ENCODE data around the gene BRMS1. TPM values are rescaled to one million over a fixed set of nuclear protein-coding genes. Genes with fewer than 3 reads are reported as not detected.

Gene BRMS1
- polyA plus RNA-seq, 4 donors: 15.3 to 36.1 (median 29.9) TPM

- peak; percentile 94 to 98 (median 96) for DNase-seq (ENCODE audit: low read depth in 4 of 4, low spot score in 3 of 4)
Observed at GRCh38 chr11:66288671-66289547, 56.0 kb downstream of the BRMS1 start, which contains the start of gene YIF1A. TSS of gene YIF1A (minus strand) at chr11:66289143. CDS start at chr11:66288985, 158 bp downstream.

GRCh38 chr11:66287889-66288670 lies 56.8 kb downstream of the BRMS1 start:
- DNase-seq (ENCODE audit: low read depth in 4 of 4, low spot score in 3 of 4): no peak

Other genes starting within 250 kb of the BRMS1 start
- gene KLC2, start 87.4 kb downstream of the BRMS1 start, polyA plus RNA-seq (ENCODE audit: insufficient read length in 4 of 4): 10 to 100 TPM; 16.3 to 29.2 (median 18.9) TPM
- 100 to 1,000 TPM; 103 to 140 (median 121) TPM for gene RAB1B, start 76.5 kb downstream of the BRMS1 start, polyA plus RNA-seq (ENCODE audit: insufficient read length in 4 of 4)
- gene CNIH2, start 66.9 kb downstream of the BRMS1 start, polyA plus RNA-seq (ENCODE audit: insufficient read length in 4 of 4): 1 to 10 TPM; 3.6 to 6.1 (median 4.3) TPM
- 10 to 100 TPM; 43.0 to 57.7 (median 51.7) TPM for gene YIF1A, start 56.0 kb downstream of the BRMS1 start, polyA plus RNA-seq (ENCODE audit: insufficient read length in 4 of 4)
- gene TMEM151A, start 53.2 kb downstream of the BRMS1 start, polyA plus RNA-seq (ENCODE audit: insufficient read length in 4 of 4): not detected
- gene CD248, start 28.1 kb downstream of the BRMS1 start, polyA plus RNA-seq (ENCODE audit: insufficient read length in 4 of 4): 100 to 1,000 TPM in 1 of 4 donors, 10 to 100 TPM in 3; 66.3 to 240 (median 72.3) TPM
- 1 to 10 TPM; 1.7 to 3.7 (median 2.5) TPM for gene RIN1, start 8.7 kb downstream of the BRMS1 start, polyA plus RNA-seq (ENCODE audit: insufficient read length in 4 of 4)
- gene B4GAT1, start 2.5 kb upstream of the BRMS1 start, polyA plus RNA-seq (ENCODE audit: insufficient read length in 4 of 4): 10 to 100 TPM; 49.2 to 53.2 (median 50.5) TPM
- 10 to 100 TPM in 3 of 4 donors, 1 to 10 TPM in 1; 2.8 to 29.9 (median 17.9) TPM for gene SLC29A2, start 26.7 kb upstream of the BRMS1 start, polyA plus RNA-seq (ENCODE audit: insufficient read length in 4 of 4)
- under 1 TPM; 0.19 to 0.57 (median 0.42) TPM for gene NPAS4, start 75.9 kb upstream of the BRMS1 start, polyA plus RNA-seq (ENCODE audit: insufficient read length in 4 of 4)
- gene MRPL11, start 93.7 kb upstream of the BRMS1 start, polyA plus RNA-seq (ENCODE audit: insufficient read length in 4 of 4): 10 to 100 TPM; 56.8 to 82.2 (median 72.2) TPM
- gene PELI3, start 121.8 kb upstream of the BRMS1 start, polyA plus RNA-seq (ENCODE audit: insufficient read length in 4 of 4): 1 to 10 TPM; 4.8 to 6.9 (median 6.1) TPM
- gene DPP3, start 135.3 kb upstream of the BRMS1 start, polyA plus RNA-seq (ENCODE audit: insufficient read length in 4 of 4): 10 to 100 TPM in 3 of 4 donors, 1 to 10 TPM in 1; 7.7 to 22.6 (median 20.6) TPM
- 10 to 100 TPM; 36.5 to 96.9 (median 70.8) TPM for gene BBS1, start 165.5 kb upstream of the BRMS1 start, polyA plus RNA-seq (ENCODE audit: insufficient read length in 4 of 4)
- 1 to 10 TPM; 5.9 to 9.8 (median 7.5) TPM for gene ZDHHC24, start 200.9 kb upstream of the BRMS1 start, polyA plus RNA-seq (ENCODE audit: insufficient read length in 4 of 4)
- under 1 TPM; 0.27 to 0.52 (median 0.48) TPM for gene ACTN3, start 201.8 kb upstream of the BRMS1 start, polyA plus RNA-seq (ENCODE audit: insufficient read length in 4 of 4)
- 100 to 1,000 TPM in 3 of 4 donors, 10 to 100 TPM in 1; 93.0 to 112 (median 104) TPM for gene CTSF, start 223.5 kb upstream of the BRMS1 start, polyA plus RNA-seq (ENCODE audit: insufficient read length in 4 of 4)
- under 1 TPM; 0.23 to 0.50 (median 0.28) TPM for gene CCDC87, start 248.0 kb upstream of the BRMS1 start, polyA plus RNA-seq (ENCODE audit: insufficient read length in 4 of 4)
- gene CCS, start 248.1 kb upstream of the BRMS1 start, polyA plus RNA-seq (ENCODE audit: insufficient read length in 4 of 4): 10 to 100 TPM; 41.5 to 77.0 (median 48.4) TPM